ENCODE data around the gene SELENON. TPM values are rescaled to one million over a fixed set of nuclear protein-coding genes. Genes with fewer than 3 reads are reported as not detected.

The SELENON gene
- total RNA-seq, 2 donors from 2014 or later, result 22.8 to 27.4 TPM

GRCh38 chr1:25806418-25806817, 6.4 kb downstream of the SELENON start:
- Histone ChIP-seq H3K9me3 (no peaks in the 10 kb centered on the region), H3K27me3 (no peaks in the 10 kb centered on the region), H3K4me3 (no peak overlapping the region), H3K4me1 (peaks cover 72% of the 10 kb centered on the region), H3K27ac (peak overlapping the region; percentile 71 to 83 (median 79)), H3K36me3 (replicated peaks in 1 of 2; ENCODE audit: insufficient read depth in 1 of 2, low read depth in 2 of 2) (no peaks in the 10 kb centered on the region)
- TF ChIP-seq CTCF (IDR thresholded peaks at IDR 0.05) (no peak), POLR2A (IDR thresholded peaks at IDR 0.05) (no peak)
- intact Hi-C loops (cut with DNase I), result loop anchor here (5.0 kb wide), 2 partner anchors 194 to 304 kb away; no protein-coding TSS in a partner anchor
- DNase-seq (peak; percentile 86 to 89 (median 87)), ATAC-seq (peak; percentile 68)
- WGBS, 2 donors, result 59 to 75% methylated on average over 4 of the region's 4 CpGs

GRCh38 chr1:25807480-25808390, 7.7 kb downstream of the SELENON start:
- Histone ChIP-seq H3K27me3 (no peaks in the 10 kb centered on the region), H3K27ac (peak overlapping the region in 2 of 4 donors; percentile 36 to 50), H3K9me3 (no peaks in the 10 kb centered on the region), H3K4me1 (peaks cover 59% of the 10 kb centered on the region), H3K4me3 (no peak overlapping the region), H3K36me3 (replicated peaks in 1 of 2; ENCODE audit: insufficient read depth in 1 of 2, low read depth in 2 of 2) (peaks cover 0 to 2% of the 10 kb centered on the region in 2 donors)
- TF ChIP-seq POLR2A (IDR thresholded peaks at IDR 0.05) (no peak), CTCF (IDR thresholded peaks at IDR 0.05) (no peak)
- intact Hi-C loops (cut with DNase I), result loop anchor here (5.0 kb wide), 2 partner anchors 195 to 305 kb away; no protein-coding TSS in a partner anchor
- ATAC-seq (no peak), DNase-seq (no peak)
- WGBS, 2 donors, result 88 to 96% methylated on average over 8 to 20 of the region's 20 CpGs

- H3K4me3 ChIP-seq, result no peak overlapping the region
- H3K4me1 ChIP-seq, result peaks cover 51% of the 10 kb centered on the region
- DNase-seq, result no peak
- no peak for ATAC-seq
- H3K27me3 ChIP-seq, result no peaks in the 10 kb centered on the region
- peaks cover 0 to 2% of the 10 kb centered on the region in 2 donors for H3K36me3 ChIP-seq (replicated peaks in 1 of 2; ENCODE audit: insufficient read depth in 1 of 2, low read depth in 2 of 2)
- intact Hi-C loops (cut with DNase I), result loop anchor here (5.0 kb wide), 2 partner anchors 196 to 306 kb away; no protein-coding TSS in a partner anchor
- H3K9me3 ChIP-seq, result no peaks in the 10 kb centered on the region
- TF ChIP-seq POLR2A (IDR thresholded peaks at IDR 0.05), result no peak
- TF ChIP-seq CTCF (IDR thresholded peaks at IDR 0.05), result no peak
- 89 to 93% methylated on average over 25 to 29 of the region's 34 CpGs for WGBS, 2 donors
- no peak overlapping the region for H3K27ac ChIP-seq
Observed at GRCh38 chr1:25808481-25809244, 8.7 kb downstream of the SELENON start.

- DNase-seq (no peak), ATAC-seq (no peak)
- TF ChIP-seq POLR2A (IDR thresholded peaks at IDR 0.05) (no peak), CTCF (IDR thresholded peaks at IDR 0.05) (no peak)
- intact Hi-C loops (cut with DNase I), result loop anchor here (5.0 kb wide), 2 partner anchors 197 to 307 kb away; no protein-coding TSS in a partner anchor
- Histone ChIP-seq H3K27me3 (no peaks in the 10 kb centered on the region), H3K36me3 (replicated peaks in 1 of 2; ENCODE audit: insufficient read depth in 1 of 2, low read depth in 2 of 2) (peaks cover 0 to 5% of the 10 kb centered on the region in 2 donors), H3K4me3 (no peak overlapping the region), H3K9me3 (no peaks in the 10 kb centered on the region), H3K4me1 (peaks cover 44% of the 10 kb centered on the region), H3K27ac (no peak overlapping the region)
- 70 to 86% methylated on average over 14 to 16 of the region's 18 CpGs for WGBS, 2 donors
Observed at GRCh38 chr1:25809283-25809926, 9.4 kb downstream of the SELENON start.
